ENCODE data around the gene CARD6.
"Not testable (repeated sequence)": the region's sequence is repeated elsewhere in the genome, so short reads cannot be mapped to it uniquely, and the experiment has no call there.

Gene CARD6

DNA sequence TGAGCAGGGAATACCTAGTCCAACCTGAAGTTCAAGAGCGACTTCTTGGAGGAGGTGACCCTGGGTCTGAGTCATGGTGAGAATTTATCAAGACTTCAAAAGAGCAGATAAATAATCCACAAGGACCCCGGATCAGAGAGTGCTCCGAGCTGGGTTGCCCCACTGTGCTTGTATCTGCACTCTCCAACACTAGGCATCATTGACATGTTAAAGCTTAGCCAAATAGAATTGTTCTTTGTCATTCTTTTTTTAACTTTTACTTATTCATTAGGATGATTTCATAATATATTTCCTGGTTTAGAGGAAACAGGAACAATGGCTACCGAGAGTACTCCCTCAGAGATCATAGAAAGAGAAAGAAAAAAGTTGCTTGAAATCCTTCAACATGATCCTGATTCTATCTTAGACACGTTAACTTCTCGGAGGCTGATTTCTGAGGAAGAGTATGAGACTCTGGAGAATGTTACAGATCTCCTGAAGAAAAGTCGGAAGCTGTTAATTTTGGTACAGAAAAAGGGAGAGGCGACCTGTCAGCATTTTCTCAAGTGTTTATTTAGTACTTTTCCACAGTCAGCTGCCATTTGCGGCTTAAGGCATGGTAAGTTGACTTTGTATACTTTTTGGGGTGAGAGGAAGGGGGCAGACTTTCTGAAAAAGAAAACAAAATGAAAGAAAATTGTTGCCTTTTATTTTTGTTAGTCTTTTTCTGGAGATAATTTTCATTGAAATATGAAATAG lies at the start of gene CARD6:
Gene CARD6, plus strand, starts transcription at position 300 of the 738 bp plus-strand sequence. Its CDS starts 16 bp downstream, at position 316.
- DNase-seq: no peak

GRCh38 chr5:40791715-40792139 lies 49.4 kb upstream of the CARD6 start:
- DNase-seq: no peak

GRCh38 chr5:40792691-40793090 lies 48.5 kb upstream of the CARD6 start:
- DNase-seq: not testable (repeated sequence)

- DNase-seq: not testable (repeated sequence)
Observed at GRCh38 chr5:40794340-40794739, 46.8 kb upstream of the CARD6 start.

DNA sequence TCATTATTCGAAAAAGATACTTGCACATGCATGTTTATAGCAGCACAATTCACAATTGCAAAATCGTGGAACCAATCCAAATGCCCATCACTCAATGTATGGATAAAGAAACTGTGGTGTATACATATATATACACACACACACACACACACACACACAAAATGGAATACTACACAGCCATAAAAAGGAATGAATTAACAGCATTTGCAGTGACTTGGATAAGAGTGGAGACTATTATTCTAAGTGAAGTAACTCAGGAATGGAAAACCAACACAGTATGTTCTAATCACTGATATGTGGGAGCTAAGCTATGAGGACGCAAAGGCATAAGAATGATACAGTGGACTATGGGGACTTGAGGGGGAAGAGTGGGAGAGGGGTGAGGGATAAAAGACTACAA lies 46.3 kb upstream of the CARD6 start:
- not testable (repeated sequence) for DNase-seq

- no peak for DNase-seq
Observed at GRCh38 chr5:40796487-40796889, 44.7 kb upstream of the CARD6 start.

GRCh38 chr5:40797273-40798011 lies 43.7 kb upstream of the CARD6 start:
- DNase-seq: peak; percentile 86 to 89

- DNase-seq: peak; percentile 88 to 90
Observed at GRCh38 chr5:40798012-40798800, 43.0 kb upstream of the CARD6 start, which contains the start of gene PRKAA1. PRKAA1 (minus strand) TSS chr5:40798374; CDS start chr5:40798189, 185 bp downstream.

GRCh38 chr5:40798801-40799210 lies 42.4 kb upstream of the CARD6 start:
- no peak for DNase-seq

- no peak for DNase-seq
Observed at GRCh38 chr5:40799258-40799657, 41.9 kb upstream of the CARD6 start.

DNA sequence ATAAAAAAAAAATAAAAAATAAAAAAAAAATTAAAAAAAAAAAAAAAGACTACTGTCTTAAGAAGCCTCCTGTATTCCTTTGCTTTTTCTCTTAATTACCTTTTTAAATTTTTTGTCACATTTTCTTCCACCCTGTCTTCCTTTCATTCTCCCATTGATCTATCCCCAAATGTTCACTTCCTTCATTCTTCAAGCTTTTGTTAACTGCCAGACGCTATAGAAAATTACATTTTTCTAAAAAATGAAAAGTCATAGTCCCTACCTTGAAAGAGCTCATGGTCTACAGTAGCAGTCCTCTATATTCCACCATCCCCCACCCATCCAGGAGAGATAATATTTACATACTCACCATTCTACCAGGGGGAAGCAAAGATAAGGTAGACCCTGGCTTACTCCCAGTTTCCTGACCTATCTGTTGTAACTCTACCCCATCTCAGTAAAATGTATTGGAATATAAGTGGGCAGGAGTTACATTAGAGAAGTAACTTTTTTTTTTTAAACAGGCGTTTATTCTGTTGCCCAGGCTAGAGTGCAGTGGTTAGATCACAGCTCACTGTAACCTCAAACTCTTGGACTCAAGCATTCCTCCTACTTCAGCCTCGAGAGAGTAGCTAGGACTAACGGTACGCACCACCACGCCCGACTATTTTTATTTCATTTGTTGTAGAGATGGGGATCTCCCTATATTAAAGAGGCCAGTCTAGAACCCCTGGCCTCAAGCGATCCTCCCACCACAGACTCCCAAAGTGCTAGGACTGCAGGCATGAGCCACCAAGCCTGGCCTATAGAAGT lies 39.2 kb upstream of the CARD6 start:
- peak in 1 of 2 experiments; percentile 23 for DNase-seq

- no peak for DNase-seq
Observed at GRCh38 chr5:40812125-40812524, 29.0 kb upstream of the CARD6 start.

DNA sequence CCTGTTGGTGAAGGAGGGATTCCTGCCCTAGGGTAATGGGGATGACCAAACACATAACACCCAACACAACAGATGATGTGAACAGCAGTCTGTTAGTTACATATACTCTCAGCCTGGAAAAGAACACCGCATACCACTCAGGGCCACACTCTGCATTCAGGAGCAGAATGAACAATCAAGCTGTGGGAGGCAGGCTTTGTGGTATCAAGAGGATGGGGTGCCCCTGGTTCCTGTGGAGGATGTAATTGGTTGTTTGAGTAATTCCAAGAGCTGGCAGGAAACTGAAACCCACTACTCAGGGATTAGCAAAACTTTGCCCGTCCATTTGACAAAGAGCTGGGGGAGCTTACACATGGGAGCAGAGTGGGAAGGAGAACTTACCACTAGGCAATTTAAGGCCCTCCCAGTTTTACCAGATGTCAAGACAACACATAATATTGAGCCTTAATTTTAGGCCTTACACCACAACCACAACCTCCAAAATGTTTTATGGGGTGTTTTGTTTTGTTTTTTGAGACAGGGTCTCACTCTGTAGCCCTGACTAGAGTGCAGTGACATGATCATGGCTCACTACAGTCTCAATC lies 27.4 kb upstream of the CARD6 start:
- no peak for DNase-seq

- DNase-seq: no peak
Observed at GRCh38 chr5:40823459-40823858, 17.7 kb upstream of the CARD6 start.

DNA sequence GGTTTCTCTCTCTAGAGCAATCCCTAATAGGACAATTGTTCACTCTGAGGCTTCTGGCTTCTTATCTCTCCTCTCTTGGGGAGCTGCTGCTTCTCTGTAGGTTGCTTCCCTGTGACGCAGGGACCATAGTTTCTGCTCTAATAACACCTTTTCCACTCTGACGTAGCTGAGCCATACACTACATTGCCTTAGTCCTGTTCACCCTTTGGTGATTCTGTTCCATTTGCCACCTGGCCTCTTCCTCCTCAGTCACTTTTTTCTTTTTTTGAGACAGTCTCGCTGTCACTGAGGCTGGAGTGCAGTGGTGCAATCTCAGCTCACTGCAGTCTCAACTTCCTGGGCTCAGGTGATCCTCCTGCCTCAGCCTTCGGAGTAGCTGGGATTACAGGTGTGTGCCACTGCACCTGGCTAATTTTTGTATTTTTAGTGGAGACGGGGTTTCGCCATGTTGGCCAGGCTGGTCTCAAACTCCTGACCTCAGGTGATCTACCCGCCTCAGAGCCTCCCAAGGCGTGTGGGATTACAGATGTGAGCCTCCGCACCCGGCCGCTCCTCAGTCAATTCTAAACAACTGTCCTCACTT lies 15.6 kb upstream of the CARD6 start:
- DNase-seq: not testable (repeated sequence)

DNA sequence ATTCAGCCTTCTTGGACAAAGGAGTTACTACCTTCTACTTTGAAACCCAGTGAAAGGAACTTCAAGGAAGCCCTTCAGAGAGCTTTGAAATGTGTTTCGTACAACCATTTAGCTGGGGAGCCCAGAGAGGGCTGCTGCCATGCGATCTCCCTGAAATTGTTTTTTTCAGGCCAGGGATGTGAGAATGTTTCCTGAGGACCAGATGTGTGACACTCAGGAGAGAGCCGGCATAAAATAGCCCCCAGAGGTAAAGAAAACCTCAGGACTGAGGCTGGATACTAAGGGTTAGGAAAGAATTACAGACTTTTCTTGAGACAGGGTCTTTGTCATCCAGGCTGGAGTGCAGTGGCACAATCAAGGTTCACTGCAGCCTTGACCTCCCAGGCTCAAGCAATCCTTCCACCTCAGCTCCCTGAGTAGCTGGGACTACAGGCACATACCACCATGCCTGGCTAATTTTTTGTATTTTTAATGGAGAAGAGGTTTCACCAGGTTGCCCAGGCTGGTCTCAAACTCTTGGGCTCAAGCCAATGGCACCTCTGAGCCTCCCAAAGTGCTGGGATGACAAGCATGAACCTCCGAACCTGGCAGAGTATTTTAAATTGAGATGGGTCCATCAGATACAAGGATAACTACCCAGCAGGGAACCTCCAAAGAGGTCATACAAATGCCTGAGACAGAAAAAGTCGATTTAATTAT lies 14.5 kb upstream of the CARD6 start:
- DNase-seq: no peak

DNA sequence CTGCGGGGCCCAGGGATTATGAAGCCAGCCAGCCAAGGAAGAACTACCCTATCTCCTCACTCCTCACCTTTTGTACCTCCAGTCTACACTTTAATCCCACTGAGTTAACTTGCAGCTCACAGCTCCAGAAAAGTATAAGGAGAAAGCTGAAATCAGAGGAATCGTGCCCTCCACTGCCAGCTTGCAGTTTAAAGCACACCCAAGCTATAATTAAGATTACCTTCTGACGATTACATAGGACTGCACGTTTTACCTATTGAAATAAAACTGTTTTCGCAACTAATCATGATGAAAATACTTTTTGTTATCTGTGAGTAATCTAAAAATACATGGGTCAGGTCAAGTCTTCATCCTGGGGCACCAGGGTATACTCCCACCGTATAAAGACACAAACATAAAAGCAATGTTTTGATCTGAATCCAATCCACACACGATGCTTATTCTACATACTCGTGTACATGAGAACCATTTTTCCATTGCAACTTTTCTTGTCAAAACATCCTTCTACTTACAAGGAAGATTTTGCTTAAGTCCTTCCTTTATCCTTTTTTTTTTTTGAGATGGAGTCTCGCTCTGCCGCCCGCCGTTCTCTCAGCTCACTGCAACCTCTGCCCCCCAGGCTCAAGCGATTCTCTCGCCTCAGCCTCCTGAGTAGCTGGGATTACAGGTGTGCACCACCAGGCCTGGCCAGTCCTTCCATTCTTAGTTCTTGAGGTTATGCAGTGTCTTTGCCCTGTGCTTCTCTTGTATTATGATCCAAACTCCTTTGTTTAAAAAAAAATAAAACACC lies 13.8 kb upstream of the CARD6 start:
- DNase-seq: no peak

DNA sequence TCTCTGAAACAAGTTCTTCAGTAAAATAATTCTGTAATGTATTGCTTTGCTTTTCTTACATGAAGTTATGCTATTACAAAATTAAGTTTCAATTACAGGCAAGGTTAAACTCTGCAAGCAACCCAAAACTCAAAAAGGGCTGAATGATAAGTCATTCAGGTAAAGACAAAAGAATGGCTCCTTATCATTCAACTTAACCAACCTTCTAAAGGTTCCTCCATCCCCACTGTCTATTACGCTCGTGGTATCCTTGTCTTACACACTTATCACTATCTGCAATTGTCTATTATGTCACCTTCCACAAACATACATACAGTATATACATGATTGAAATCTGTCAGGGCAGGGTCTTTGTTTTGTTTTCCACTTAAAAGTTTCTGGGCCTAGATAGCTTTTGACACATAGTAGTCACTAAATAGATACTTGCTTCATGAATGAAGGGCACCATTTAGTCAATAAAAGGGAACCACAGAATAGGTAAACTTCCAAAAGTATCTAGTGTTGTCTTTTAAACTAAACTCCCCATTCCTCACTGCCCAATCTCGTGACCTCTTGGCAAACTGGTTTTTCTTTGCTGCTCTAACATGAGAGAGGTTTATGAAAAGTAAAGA lies 13.0 kb upstream of the CARD6 start:
- no peak for DNase-seq
